HepG2 (cell line): ENCODE results near the gene RABL6. TPM values are rescaled to one million over a fixed set of nuclear protein-coding genes. Genes with fewer than 3 reads are reported as not detected.
A peak's percentile ranks its signal among the peaks of the same experiment; 100 is the strongest.

Source experiments
- BHLHE40 ChIP-seq: IDR thresholded peaks from 2 replicates; pipeline ENCODE4 v1.6.1; 2011; ENCODE audit warnings: low read length, improper control_type of control experiment
- CENPX ChIP-seq: sonication (generic); formaldehyde crosslinking; IDR thresholded peaks from 2 replicates; pipeline ENCODE4 v1.9.0; 2021; ENCODE audit warnings: mild to moderate bottlenecking, missing genetic modification reagents, moderate library complexity
- CHCHD3 ChIP-seq: sonication (generic); formaldehyde crosslinking; IDR thresholded peaks from 2 replicates; pipeline ENCODE4 v1.8.0; 2022; ENCODE audit warnings: mild to moderate bottlenecking, missing genetic modification reagents, moderate library complexity
- ELF3 ChIP-seq: IDR thresholded peaks from 2 replicates; pipeline ENCODE4 v1.6.1; 2016; ENCODE audit warnings: missing genetic modification reagents, missing compliant biosample characterization
- GLMP ChIP-seq: sonication (generic); formaldehyde crosslinking; IDR thresholded peaks from 2 replicates; pipeline ENCODE4 v1.9.0; 2021; ENCODE audit warnings: missing genetic modification reagents, mild to moderate bottlenecking, borderline replicate concordance
- HNF4G ChIP-seq, 2 experiments: sonication (generic) in 1 of 2; formaldehyde crosslinking in 1 of 2; IDR thresholded peaks; 2 replicates each; pipeline versions ENCODE4 v1.4.0 to v1.6.1; 2011 to 2020; ENCODE audit warnings: borderline replicate concordance in 2 of 2, low read depth in 2 of 2, mild to moderate bottlenecking in 2 of 2, low read length in 1 of 2, missing genetic modification reagents in 1 of 2, moderate library complexity in 1 of 2
- IKZF4 ChIP-seq: sonication (generic); formaldehyde crosslinking; IDR thresholded peaks from 2 replicates; pipeline ENCODE4 v1.5.1; 2020; ENCODE audit warnings: borderline replicate concordance, mild to moderate bottlenecking, low read depth, missing genetic modification reagents; ENCODE audit errors: not compliant biosample characterization
- NCOA2 ChIP-seq: sonication (generic); formaldehyde crosslinking; IDR thresholded peaks from 2 replicates; pipeline ENCODE4 v1.8.0; 2022; ENCODE audit warnings: inconsistent platforms
- NFE2L1 ChIP-seq: sonication (generic); formaldehyde crosslinking; IDR thresholded peaks from 2 replicates; pipeline ENCODE4 v1.4.0; 2020; ENCODE audit warnings: missing genetic modification reagents, mild to moderate bottlenecking, borderline replicate concordance
- RARG ChIP-seq: sonication (generic); formaldehyde crosslinking; IDR thresholded peaks from 2 replicates; pipeline ENCODE4 v1.4.0; 2020; ENCODE audit warnings: low read depth, mild to moderate bottlenecking, missing genetic modification reagents
- SALL2 ChIP-seq: sonication (generic); formaldehyde crosslinking; IDR thresholded peaks from 2 replicates; pipeline ENCODE4 v1.8.1; 2023; ENCODE audit warnings: mild to moderate bottlenecking, missing genetic modification reagents, inconsistent platforms
- SNRNP70 ChIP-seq: fragments of 200-400 bp; formaldehyde crosslinking; IDR thresholded peaks from 2 replicates; pipeline ENCODE4 v1.6.1; 2017; ENCODE audit warnings: mild to moderate bottlenecking, low read depth, low read length, moderate library complexity
- SP5 ChIP-seq: IDR thresholded peaks from 2 replicates; pipeline ENCODE4 v1.6.1; 2016; ENCODE audit warnings: low read depth, borderline replicate concordance
- SRSF4 ChIP-seq: fragments of 200-400 bp; formaldehyde crosslinking; IDR thresholded peaks from one replicate; pipeline ENCODE4 v1.6.1; 2018; ENCODE audit warnings: mild to moderate bottlenecking, low read depth, low read length, moderate library complexity; ENCODE audit not compliant: poor library complexity, severe bottlenecking
- TBX2 ChIP-seq: sonication (generic); formaldehyde crosslinking; IDR thresholded peaks from 2 replicates; pipeline ENCODE4 v1.5.0; 2020; ENCODE audit warnings: missing genetic modification reagents, mild to moderate bottlenecking, borderline replicate concordance
- TCF7 ChIP-seq: sonication (generic); IDR thresholded peaks from 2 replicates; pipeline ENCODE4 v1.6.1; 2016; ENCODE audit warnings: antibody characterized with exemption, low read depth
- XRCC5 ChIP-seq: fragments of 200-400 bp; formaldehyde crosslinking; optimal IDR thresholded peaks from 2 replicates; pipeline ENCODE3; 2017; ENCODE audit warnings: mild to moderate bottlenecking, low read length
- ZNF124 ChIP-seq: sonication (generic); formaldehyde crosslinking; IDR thresholded peaks from 2 replicates; pipeline ENCODE4 v1.4.0; 2020; ENCODE audit warnings: missing genetic modification reagents
- ZNF264 ChIP-seq: sonication (generic); formaldehyde crosslinking; IDR thresholded peaks from 2 replicates; pipeline ENCODE4 v1.4.0; 2020; ENCODE audit warnings: missing genetic modification reagents
- ZNF546 ChIP-seq: sonication (generic); formaldehyde crosslinking; conservative IDR thresholded peaks from 2 replicates; pipeline ENCODE4 v1.8.1; 2023; ENCODE audit warnings: mild to moderate bottlenecking, missing genetic modification reagents
- ZNF564 ChIP-seq: sonication (generic); formaldehyde crosslinking; IDR thresholded peaks from 2 replicates; pipeline ENCODE4 v1.8.1; 2023; ENCODE audit warnings: mild to moderate bottlenecking, missing genetic modification reagents
- ZSCAN22 ChIP-seq: sonication (generic); formaldehyde crosslinking; IDR thresholded peaks from 2 replicates; pipeline ENCODE4 v1.4.0; 2020; ENCODE audit warnings: mild to moderate bottlenecking, missing genetic modification reagents
- polyA plus RNA-seq, 8 experiments: library from polyadenylated mRNA; depleted of rRNA in 3 of 8; stranded (reverse) in 7 of 8; unstranded in 1 of 8; fragments of >200 nt; fragmentation: Illumina TruSeq in 4 of 8; extraction: Trizol in 4 of 8; gene quantifications; 2 replicates each; pipeline versions ENCODE4 v1.2.1 to v1.2.3, GENCODE V29; 2011 to 2016; ENCODE audit warnings: low read depth in 4 of 8, missing spikeins in 1 of 8, mixed read lengths in 1 of 8; ENCODE audit not compliant: insufficient read depth in 1 of 8
- total RNA-seq, 5 experiments: library from RNA; depleted of rRNA; stranded (reverse); fragments of >200 nt; fragmentation: Illumina TruSeq; extraction: Trizol; gene quantifications; 2 replicates each; pipeline ENCODE4 v1.2.3, GENCODE V29; 2016; ENCODE audit warnings: low read depth in 1 of 5
- TF ChIP-seq, protein P1 (sequence below): sonication (generic); formaldehyde crosslinking; IDR thresholded peaks from 2 replicates; pipeline ENCODE4 v1.4.0; 2020; ENCODE audit warnings: missing genetic modification reagents

RABL6 gene
- total and polyA plus RNA-seq, 2 of the 13 experiments (the other 11 are each of a cell fraction or from before 2014, with no cell fraction given): 81.5 to 125 TPM

DNA sequence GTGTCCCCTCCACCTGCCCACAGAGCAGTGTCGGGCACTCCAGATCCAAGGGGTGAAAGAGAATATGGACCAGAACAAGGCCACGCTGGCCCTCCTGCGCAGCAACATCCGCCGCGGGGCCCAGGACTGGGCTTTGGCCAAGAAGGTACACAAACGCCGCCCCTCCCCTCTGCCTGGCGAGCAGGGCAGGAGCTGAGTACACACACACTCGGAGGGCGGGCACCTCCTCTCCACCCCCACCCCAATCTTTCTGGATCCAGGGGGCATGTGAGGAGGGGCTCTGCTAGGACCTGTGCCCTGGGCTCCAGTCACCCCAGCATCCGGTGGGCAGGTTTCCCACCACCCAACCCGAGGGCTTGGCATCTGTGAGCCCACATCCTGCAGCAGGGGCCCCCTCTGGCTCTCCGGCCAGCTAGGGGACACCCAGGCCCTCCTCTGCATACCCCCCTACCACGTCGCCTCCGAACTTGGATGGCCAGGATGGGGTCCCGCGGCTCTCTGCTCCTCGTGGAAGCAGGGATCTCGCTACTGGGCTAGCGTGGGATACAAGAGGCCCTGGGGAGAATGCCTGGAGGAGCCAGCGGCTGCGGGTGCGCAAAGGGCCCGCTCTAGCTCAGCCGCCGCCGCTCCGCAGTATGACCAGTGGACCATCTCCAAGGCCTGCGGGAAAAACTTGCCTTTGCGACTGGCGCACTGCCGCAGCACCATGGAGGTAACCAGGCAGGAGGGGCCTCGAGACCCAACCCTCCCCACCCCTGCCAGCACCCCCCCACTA is 8.5 kb upstream of the RABL6 start (continued):
- no peak for TF ChIP-seq TCF7
- no peak for TF ChIP-seq GLMP (CRISPR knock-in tag)
- TF ChIP-seq ZNF546: peak; percentile 90
- TF ChIP-seq ZNF124 (CRISPR knock-in tag): peak; percentile 64; the same call in 1 of the 2 replicates
- peak; percentile 65; the same call in 1 of the 2 replicates for TF ChIP-seq NCOA2 (CRISPR knock-in tag)
- no peak for TF ChIP-seq CHCHD3
- 0 out of 2 replicates have a peak, but pooled peaks have one; percentile 31 for TF ChIP-seq RARG (CRISPR knock-in tag)
- TF ChIP-seq CENPX (CRISPR knock-in tag): no peak
- TF ChIP-seq SALL2 (CRISPR knock-in tag): peak; percentile 13; the same call in 1 of the 2 replicates
- no peak for TF ChIP-seq HNF4G (IDR thresholded peaks at IDR 0.05; ENCODE audit: borderline replicate concordance, low read depth, low read length)
- no peak; the same call in 1 of the 2 replicates for TF ChIP-seq HNF4G (CRISPR knock-in tag; IDR thresholded peaks at IDR 0.05; ENCODE audit: borderline replicate concordance, low read depth)
- peak; percentile 97 for TF ChIP-seq SP5
- peak; percentile 71; the same call in 1 of the 2 replicates for TF ChIP-seq ZNF264 (CRISPR knock-in tag)
- no peak; the same call in 1 of the 2 replicates for TF ChIP-seq NFE2L1 (CRISPR knock-in tag)
- TF ChIP-seq ELF3: peak; percentile 47; the same call in 1 of the 2 replicates
- no peak for TF ChIP-seq XRCC5
- TF ChIP-seq TBX2 (CRISPR knock-in tag): peak; percentile 31; the same call in 1 of the 2 replicates
- TF ChIP-seq IKZF4 (CRISPR knock-in tag): peak; percentile 87
- TF ChIP-seq BHLHE40: no peak
- no peak for TF ChIP-seq SRSF4
- TF ChIP-seq ZNF564 (CRISPR knock-in tag): 0 out of 2 replicates have a peak, but pooled peaks have one; percentile 4
- TF ChIP-seq, protein P1, sequence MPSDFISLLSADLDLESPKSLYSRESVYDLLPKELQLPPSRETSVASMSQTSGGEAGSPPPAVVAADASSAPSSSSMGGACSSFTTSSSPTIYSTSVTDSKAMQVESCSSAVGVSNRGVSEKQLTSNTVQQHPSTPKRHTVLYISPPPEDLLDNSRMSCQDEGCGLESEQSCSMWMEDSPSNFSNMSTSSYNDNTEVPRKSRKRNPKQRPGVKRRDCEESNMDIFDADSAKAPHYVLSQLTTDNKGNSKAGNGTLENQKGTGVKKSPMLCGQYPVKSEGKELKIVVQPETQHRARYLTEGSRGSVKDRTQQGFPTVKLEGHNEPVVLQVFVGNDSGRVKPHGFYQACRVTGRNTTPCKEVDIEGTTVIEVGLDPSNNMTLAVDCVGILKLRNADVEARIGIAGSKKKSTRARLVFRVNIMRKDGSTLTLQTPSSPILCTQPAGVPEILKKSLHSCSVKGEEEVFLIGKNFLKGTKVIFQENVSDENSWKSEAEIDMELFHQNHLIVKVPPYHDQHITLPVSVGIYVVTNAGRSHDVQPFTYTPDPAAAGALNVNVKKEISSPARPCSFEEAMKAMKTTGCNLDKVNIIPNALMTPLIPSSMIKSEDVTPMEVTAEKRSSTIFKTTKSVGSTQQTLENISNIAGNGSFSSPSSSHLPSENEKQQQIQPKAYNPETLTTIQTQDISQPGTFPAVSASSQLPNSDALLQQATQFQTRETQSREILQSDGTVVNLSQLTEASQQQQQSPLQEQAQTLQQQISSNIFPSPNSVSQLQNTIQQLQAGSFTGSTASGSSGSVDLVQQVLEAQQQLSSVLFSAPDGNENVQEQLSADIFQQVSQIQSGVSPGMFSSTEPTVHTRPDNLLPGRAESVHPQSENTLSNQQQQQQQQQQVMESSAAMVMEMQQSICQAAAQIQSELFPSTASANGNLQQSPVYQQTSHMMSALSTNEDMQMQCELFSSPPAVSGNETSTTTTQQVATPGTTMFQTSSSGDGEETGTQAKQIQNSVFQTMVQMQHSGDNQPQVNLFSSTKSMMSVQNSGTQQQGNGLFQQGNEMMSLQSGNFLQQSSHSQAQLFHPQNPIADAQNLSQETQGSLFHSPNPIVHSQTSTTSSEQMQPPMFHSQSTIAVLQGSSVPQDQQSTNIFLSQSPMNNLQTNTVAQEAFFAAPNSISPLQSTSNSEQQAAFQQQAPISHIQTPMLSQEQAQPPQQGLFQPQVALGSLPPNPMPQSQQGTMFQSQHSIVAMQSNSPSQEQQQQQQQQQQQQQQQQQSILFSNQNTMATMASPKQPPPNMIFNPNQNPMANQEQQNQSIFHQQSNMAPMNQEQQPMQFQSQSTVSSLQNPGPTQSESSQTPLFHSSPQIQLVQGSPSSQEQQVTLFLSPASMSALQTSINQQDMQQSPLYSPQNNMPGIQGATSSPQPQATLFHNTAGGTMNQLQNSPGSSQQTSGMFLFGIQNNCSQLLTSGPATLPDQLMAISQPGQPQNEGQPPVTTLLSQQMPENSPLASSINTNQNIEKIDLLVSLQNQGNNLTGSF (CRISPR knock-in tag): no peak
- no peak; the same call in 1 of the 2 replicates for TF ChIP-seq ZSCAN22 (CRISPR knock-in tag)
- TF ChIP-seq SNRNP70: no peak
